GM19455 (cell line): ENCODE measurements around the gene C1orf232.

ENCODE experiments used
- ATAC-seq: cut with Tn5 transposase; IDR thresholded peaks from one replicate; pipeline ENCODE4 v1.9.1; 2021; ENCODE audit not compliant: unreplicated experiment

The C1orf232 gene

GRCh38 chr1:26168410-26169197 lies at the start of gene C1orf232:
TSS of gene C1orf232 (minus strand) at chr1:26168963. CDS start at chr1:26168499, 464 bp downstream.
- ATAC-seq: no peak

GRCh38 chr1:26215246-26215645 lies 46.5 kb upstream of the C1orf232 start:
- ATAC-seq: no peak

- no peak for ATAC-seq
Observed at GRCh38 chr1:26213335-26213905, 44.7 kb upstream of the C1orf232 start.

GRCh38 chr1:26212726-26213125 lies 44.0 kb upstream of the C1orf232 start:
- no peak for ATAC-seq

- ATAC-seq: no peak
Observed at GRCh38 chr1:26210147-26210870, 41.5 kb upstream of the C1orf232 start.

GRCh38 chr1:26203642-26204318 lies 35.0 kb upstream of the C1orf232 start:
- ATAC-seq: no peak

- ATAC-seq: no peak
Observed at GRCh38 chr1:26200413-26200812, 31.6 kb upstream of the C1orf232 start.

- no peak for ATAC-seq
Observed at GRCh38 chr1:26197813-26198212, 29.1 kb upstream of the C1orf232 start.

GRCh38 chr1:26197301-26197700 lies 28.5 kb upstream of the C1orf232 start:
- ATAC-seq: no peak

- no peak for ATAC-seq
Observed at GRCh38 chr1:26195805-26196204, 27.0 kb upstream of the C1orf232 start.

- no peak for ATAC-seq
Observed at GRCh38 chr1:26191739-26192138, 23.0 kb upstream of the C1orf232 start.

GRCh38 chr1:26190373-26190987 lies 21.7 kb upstream of the C1orf232 start, which contains the start of gene CATSPER4:
TSS of gene CATSPER4 (plus strand) at chr1:26190602. CDS start at chr1:26190628, 26 bp downstream.
- ATAC-seq: no peak

GRCh38 chr1:26189751-26190275 lies 21.1 kb upstream of the C1orf232 start:
- no peak for ATAC-seq

- no peak for ATAC-seq
Observed at GRCh38 chr1:26189331-26189730, 20.6 kb upstream of the C1orf232 start.

GRCh38 chr1:26188477-26188876 lies 19.7 kb upstream of the C1orf232 start:
- no peak for ATAC-seq

GRCh38 chr1:26187882-26188281 lies 19.1 kb upstream of the C1orf232 start:
- ATAC-seq: no peak

GRCh38 chr1:26184883-26185282 lies 16.1 kb upstream of the C1orf232 start:
- ATAC-seq: no peak

GRCh38 chr1:26184086-26184485 lies 15.3 kb upstream of the C1orf232 start:
- no peak for ATAC-seq

GRCh38 chr1:26182383-26182696 lies 13.6 kb upstream of the C1orf232 start:
- ATAC-seq: no peak

GRCh38 chr1:26181586-26182382 lies 13.0 kb upstream of the C1orf232 start:
- no peak for ATAC-seq
